DMS153 treated with DMSO at 0.1 percent for 48 hours (cell line): Measurements from ENCODE around the gene NUTM2B.
"Not testable (repeated sequence)": the region's sequence is repeated elsewhere in the genome, so short reads cannot be mapped to it uniquely, and the experiment has no call there.

Source experiments
- DNase-seq: peaks from one replicate; lab custom pipeline; 2025; ENCODE audit not compliant: unreplicated experiment; lab: John Stamatoyannopoulos, UW

Gene NUTM2B

DNA sequence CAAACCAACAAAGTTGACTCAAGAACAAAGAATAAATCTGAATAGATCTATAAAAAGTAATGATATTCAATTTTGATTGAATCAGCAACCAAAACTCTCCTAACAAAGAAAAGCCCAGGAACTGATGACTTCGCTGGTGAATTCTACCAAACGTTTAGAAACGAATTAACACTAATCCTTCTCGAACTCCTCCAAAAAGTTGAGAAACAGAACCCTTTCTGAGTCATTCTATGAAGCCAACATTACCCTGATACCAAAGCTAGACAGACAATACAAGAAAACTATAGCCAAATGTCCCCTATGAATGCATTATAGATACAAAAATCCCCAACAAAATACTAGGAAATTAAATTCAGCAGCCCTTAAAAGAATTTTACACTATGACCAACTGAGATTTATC, 17.0 kb downstream of the NUTM2B start:
- not testable (repeated sequence) for DNase-seq

DNA sequence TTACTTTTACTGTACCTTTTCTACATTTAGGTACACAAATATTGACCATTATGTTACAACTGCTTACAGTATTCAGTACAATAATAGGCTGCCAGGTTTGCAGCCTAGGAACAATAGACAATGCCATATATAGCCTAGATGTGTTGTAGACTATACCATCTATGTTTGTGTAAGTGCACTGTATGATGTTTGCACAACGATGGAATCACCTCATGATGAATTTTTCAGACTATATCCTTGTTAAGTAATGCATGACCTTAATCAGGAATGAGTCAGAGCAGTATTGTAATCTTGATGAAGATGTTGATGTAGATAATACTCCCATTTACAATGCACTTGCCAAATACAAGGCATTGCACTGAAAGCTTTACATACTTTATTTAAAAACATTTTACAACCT, 23.6 kb downstream of the NUTM2B start:
- DNase-seq, result not testable (repeated sequence)

DNA sequence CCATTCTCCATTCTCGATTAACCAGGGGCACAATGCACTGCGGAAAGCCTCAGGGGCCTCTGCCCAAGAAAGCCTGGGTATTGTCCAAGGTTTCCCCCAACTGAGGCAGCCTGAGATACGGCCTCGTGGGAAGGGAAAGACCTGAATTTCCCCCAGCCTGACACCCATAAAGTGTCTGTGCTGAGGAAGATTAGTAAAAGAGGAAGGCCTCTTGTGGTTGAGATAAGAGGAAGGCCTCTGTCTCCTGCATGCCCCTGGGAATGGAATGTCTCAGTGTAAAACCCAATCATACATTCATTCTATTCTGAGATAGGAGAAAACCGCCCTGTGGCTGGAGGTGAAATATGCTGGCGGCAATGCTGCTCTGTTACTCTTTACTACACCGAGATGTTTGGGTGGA, 41.8 kb downstream of the NUTM2B start:
- not testable (repeated sequence) for DNase-seq

DNA sequence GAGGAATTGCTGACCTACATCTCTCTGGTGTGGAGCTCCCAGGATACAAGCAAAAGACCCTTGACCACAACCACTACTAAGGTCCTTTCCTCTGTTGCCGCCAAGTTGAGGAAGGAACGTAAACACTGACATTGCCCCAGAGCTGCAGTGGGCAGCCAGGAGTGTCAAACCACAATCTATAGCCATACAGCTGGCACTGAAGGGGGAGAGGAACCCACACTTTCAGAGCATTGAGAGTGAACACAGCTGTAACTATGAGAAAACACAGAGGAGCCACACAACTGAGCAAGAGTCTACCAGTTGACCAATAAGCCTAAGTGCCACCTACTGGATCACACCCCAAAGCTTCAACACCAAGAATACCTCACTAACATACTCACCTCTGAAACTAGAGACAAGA, 45.5 kb downstream of the NUTM2B start:
- DNase-seq, result not testable (repeated sequence)

DNA sequence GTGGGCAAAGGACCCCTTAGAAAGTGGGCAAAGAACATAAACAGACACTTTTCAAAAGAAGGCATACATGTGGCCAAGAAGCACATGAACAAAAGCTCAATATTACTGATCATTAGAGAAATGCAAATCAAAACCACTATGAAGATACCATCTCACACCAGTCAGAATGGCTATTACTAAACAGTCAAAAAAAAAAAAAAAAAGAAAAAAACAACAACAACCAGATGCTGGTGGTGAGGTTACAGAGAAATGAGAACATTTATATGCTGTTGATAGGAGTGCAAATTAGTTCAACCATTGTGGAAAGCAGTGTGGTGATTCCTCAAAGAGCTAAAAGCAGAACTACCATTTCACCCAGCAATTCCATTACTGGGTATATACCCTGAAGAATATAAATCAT, 50.6 kb downstream of the NUTM2B start:
- not testable (repeated sequence) for DNase-seq

DNA sequence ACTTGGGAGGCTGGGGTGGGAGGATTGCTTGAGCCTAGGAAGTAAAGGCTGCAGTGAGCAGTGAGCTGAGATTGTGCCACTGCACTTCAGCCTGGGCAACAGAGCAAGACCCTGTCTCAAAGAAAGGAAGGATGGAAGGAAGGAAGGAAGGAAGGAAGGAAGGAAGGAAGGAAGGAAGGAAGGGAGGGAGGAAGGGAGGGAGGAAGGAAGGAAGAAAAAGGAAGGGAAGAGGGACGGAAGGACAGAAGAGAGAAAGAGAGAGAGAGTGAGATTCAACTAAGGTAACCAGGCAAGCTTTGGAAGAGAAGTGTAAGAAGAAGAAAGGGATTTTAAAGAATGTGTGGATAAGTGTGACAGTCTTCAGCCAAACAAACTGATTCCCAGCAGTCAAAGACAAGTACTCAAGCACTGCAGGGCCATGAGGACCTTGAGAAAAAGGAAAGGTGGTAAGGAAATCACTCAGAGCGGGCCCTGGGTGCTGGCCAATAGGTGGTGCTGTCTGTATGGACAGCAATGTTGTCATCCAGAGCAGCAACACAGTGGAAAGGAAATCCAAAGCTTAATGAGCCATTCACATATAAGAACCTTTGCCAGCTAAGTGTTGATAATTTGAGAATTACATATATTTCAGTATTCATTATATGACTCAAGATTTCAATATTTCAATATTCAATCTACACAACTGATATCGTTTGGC, 55.4 kb downstream of the NUTM2B start:
- DNase-seq, result not testable (repeated sequence)
